KMS-11 (cell line): Measurements from ENCODE around the gene IWS1.

Experiments used
- H2AFZ ChIP-seq: fragments of 200-600 bp; sonication (generic); 2 replicates; pipeline ENCODE4 v1.6.1; 2016; ENCODE audit warnings: antibody characterized with exemption, mixed run types, low read depth
- H3K27ac ChIP-seq: fragments of 200-600 bp; sonication (generic); 2 replicates; pipeline ENCODE4 v1.6.1; 2016; ENCODE audit warnings: mild to moderate bottlenecking, mixed run types
- H3K27me3 ChIP-seq: fragments of 200-600 bp; sonication (generic); 2 replicates; pipeline ENCODE4 v1.6.1; 2017; ENCODE audit warnings: mild to moderate bottlenecking, low read depth, mixed run types, moderate library complexity; ENCODE audit not compliant: insufficient read depth
- H3K36me3 ChIP-seq: fragments of 200-600 bp; sonication (generic); 2 replicates; pipeline ENCODE4 v1.6.1; 2017; ENCODE audit warnings: mild to moderate bottlenecking, mixed run types; ENCODE audit not compliant: insufficient read depth
- H3K4me1 ChIP-seq: fragments of 200-600 bp; sonication (generic); 2 replicates; pipeline ENCODE4 v1.6.1; 2016; ENCODE audit warnings: mild to moderate bottlenecking, low read depth, mixed run types; ENCODE audit not compliant: poor library complexity, severe bottlenecking
- H3K4me2 ChIP-seq: fragments of 200-600 bp; sonication (generic); 2 replicates; pipeline ENCODE4 v1.7.0; 2016; ENCODE audit warnings: mild to moderate bottlenecking, mixed run types
- H3K4me3 ChIP-seq: fragments of 200-600 bp; sonication (generic); IDR thresholded peaks from 2 replicates; pipeline ENCODE4 v1.6.1; 2017; ENCODE audit warnings: low read depth, low read length, mixed read lengths; ENCODE audit not compliant: insufficient read depth
- H3K79me2 ChIP-seq: fragments of 200-600 bp; sonication (generic); 2 replicates; pipeline ENCODE4 v1.6.1; 2016; ENCODE audit warnings: low read depth, mixed run types; ENCODE audit not compliant: insufficient read depth
- H3K9ac ChIP-seq: fragments of 200-600 bp; sonication (generic); 2 replicates; pipeline ENCODE4 v1.6.1; 2016; ENCODE audit warnings: mild to moderate bottlenecking, mixed run types
- H4K20me1 ChIP-seq: fragments of 200-600 bp; sonication (generic); 2 replicates; pipeline ENCODE4 v1.6.1; 2016; ENCODE audit warnings: mild to moderate bottlenecking, mixed run types; ENCODE audit not compliant: insufficient read depth
- CTCF ChIP-seq: fragments of 200-600 bp; sonication (generic); conservative IDR thresholded peaks from 2 replicates; pipeline ENCODE4 v1.6.1; 2017; ENCODE audit warnings: low read depth, mild to moderate bottlenecking, antibody characterized with exemption, low read length, moderate library complexity, mixed read lengths

IWS1 gene

GRCh38 chr2:127562936-127563335 lies 36.6 kb upstream of the IWS1 start:
- H3K4me2 ChIP-seq = peak overlapping the region; percentile 49; the same call in 1 of the 2 replicates
- no peak overlapping the region for H3K9ac ChIP-seq

GRCh38 chr2:127561371-127561770 lies 35.1 kb upstream of the IWS1 start:
- no peak overlapping the region for H3K27ac ChIP-seq
- no peak overlapping the region for H2AFZ ChIP-seq
- peaks cover 25% of the 10 kb centered on the region; the same call in 1 of the 2 replicates for H3K27me3 ChIP-seq
- H4K20me1 ChIP-seq = no peaks in the 10 kb centered on the region
- H3K4me2 ChIP-seq = no peak overlapping the region
- no peak overlapping the region for H3K9ac ChIP-seq
- no peak for TF ChIP-seq CTCF
- H3K79me2 ChIP-seq = no peaks in the 10 kb centered on the region
- H3K36me3 ChIP-seq = no peaks in the 10 kb centered on the region
- H3K4me3 ChIP-seq = no peak overlapping the region
- H3K4me1 ChIP-seq = peaks cover 19% of the 10 kb centered on the region

More at GRCh38 chr2:127562936-127563335, 36.6 kb upstream of the IWS1 start:
- Histone ChIP-seq H4K20me1 (no peaks in the 10 kb centered on the region), H3K36me3 (no peaks in the 10 kb centered on the region), H3K79me2 (no peaks in the 10 kb centered on the region), H2AFZ (no peak overlapping the region), H3K27me3 (peaks cover 39% of the 10 kb centered on the region; the same call in 1 of the 2 replicates), H3K4me3 (no peak overlapping the region), H3K4me1 (peaks cover 19% of the 10 kb centered on the region), H3K27ac (no peak overlapping the region)
- no peak for TF ChIP-seq CTCF

DNA sequence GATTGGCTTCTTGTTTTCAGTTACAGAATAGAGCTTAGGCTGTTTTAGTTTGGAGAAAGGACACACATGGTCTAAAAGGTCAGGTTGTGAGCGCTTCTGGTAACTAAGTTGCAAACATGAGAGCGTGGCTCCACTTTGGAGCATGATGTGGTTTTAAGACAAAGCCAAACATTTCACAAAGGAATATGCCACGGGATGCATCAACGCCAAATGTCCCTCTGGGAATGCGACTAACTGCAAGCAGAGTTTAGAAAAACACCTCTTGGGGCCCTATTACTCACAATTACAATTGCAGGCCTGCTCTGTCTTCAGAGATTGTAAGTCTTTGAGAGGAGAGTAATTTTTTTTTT lies 34.6 kb upstream of the IWS1 start:
- Histone ChIP-seq H2AFZ (no peak overlapping the region), H3K4me3 (no peak overlapping the region)

DNA sequence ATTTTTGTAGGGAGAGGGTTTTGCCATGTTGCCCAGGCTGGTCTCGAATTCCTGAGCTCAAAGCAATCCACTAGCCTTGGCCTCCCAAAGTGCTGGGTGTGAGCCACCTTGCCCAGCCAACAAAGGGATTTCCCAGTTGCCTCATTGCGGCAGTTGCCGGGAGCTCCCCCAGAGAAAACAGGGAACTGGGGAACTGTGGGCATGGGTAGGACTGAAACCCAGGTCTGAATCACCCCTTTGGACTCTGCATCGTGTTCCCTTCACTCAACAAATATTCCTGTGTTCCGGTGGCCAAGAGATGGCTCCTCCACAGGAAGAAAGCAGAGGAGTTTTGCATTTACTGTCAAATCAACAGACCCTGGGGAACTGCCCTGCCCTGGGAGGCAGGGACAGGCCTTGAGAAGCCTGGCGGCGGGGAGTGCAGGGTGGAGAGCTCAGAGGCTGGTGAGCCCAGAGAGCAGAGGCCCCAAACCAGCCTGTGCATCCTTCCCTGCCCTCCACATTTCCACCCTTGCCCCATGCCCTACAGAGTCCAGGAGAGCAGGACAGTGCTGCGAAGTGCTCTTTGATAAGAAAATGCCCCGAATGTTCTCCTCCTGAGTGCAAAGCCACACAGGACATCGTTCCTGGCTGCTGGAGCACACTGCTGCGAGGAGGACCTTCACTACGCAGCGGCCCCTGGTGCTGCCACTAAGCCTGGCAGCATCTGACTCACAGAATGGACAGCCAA lies 34.1 kb upstream of the IWS1 start:
- Histone ChIP-seq H3K36me3 (no peaks in the 10 kb centered on the region), H2AFZ (no peak overlapping the region), H3K27ac (no peak overlapping the region), H3K27me3 (peaks cover 18% of the 10 kb centered on the region; the same call in 1 of the 2 replicates), H3K79me2 (no peaks in the 10 kb centered on the region), H3K4me2 (no peak overlapping the region), H3K4me3 (no peak overlapping the region), H3K9ac (no peak overlapping the region), H4K20me1 (no peaks in the 10 kb centered on the region), H3K4me1 (peaks cover 19% of the 10 kb centered on the region)
- no peak for TF ChIP-seq CTCF

More for the DNA sequence above, 34.6 kb upstream of the IWS1 start:
- no peaks in the 10 kb centered on the region for H3K36me3 ChIP-seq
- H3K4me2 ChIP-seq = no peak overlapping the region
- H3K79me2 ChIP-seq = no peaks in the 10 kb centered on the region
- H3K4me1 ChIP-seq = peaks cover 19% of the 10 kb centered on the region
- no peak overlapping the region for H3K27ac ChIP-seq
- no peak overlapping the region for H3K9ac ChIP-seq
- H4K20me1 ChIP-seq = no peaks in the 10 kb centered on the region
- TF ChIP-seq CTCF = no peak
- H3K27me3 ChIP-seq = peaks cover 20% of the 10 kb centered on the region; the same call in 1 of the 2 replicates
